Ovary (tissue), 3 donors: ENCODE data around the gene ANO7.

Source experiments
- CTCF ChIP-seq, 3 donors: fragments of 450-650 bp in 2 of 3; fragments of 200-600 bp in 1 of 3; IDR thresholded peaks; one replicate each; pipeline versions ENCODE4 v1.5.1 to v1.8.0; 2016 to 2022; ENCODE audit warnings: antibody characterized with exemption in 3 of 3, mild to moderate bottlenecking in 1 of 3
- EP300 ChIP-seq: sonication (generic); formaldehyde crosslinking; IDR thresholded peaks from one replicate; pipeline ENCODE4 v1.6.1; 2017; ENCODE audit warnings: antibody characterized with exemption
- POLR2A ChIP-seq: fragments of 450-650 bp; IDR thresholded peaks from one replicate; pipeline ENCODE4 v1.6.1; 2017; ENCODE audit warnings: antibody characterized with exemption, mild to moderate bottlenecking, moderate library complexity
- donor health status: DM: no; HTN: no; CAD: no.

- TF ChIP-seq CTCF (IDR thresholded peaks at IDR 0.05) (no peak), POLR2A (no peak), EP300 (no peak)
These were observed 10.2 kb downstream of the ANO7 start for GRCh38 chr2:241198381-241199279.
